SIG-M5 treated with dmso at 0.1 percent for 504 hours (cell line): Measurements from ENCODE around the gene CNOT8.

Experiments
- DNase-seq: peaks from one replicate; lab custom pipeline; 2025; ENCODE audit not compliant: unreplicated experiment; lab: John Stamatoyannopoulos, UW

Gene CNOT8

DNA sequence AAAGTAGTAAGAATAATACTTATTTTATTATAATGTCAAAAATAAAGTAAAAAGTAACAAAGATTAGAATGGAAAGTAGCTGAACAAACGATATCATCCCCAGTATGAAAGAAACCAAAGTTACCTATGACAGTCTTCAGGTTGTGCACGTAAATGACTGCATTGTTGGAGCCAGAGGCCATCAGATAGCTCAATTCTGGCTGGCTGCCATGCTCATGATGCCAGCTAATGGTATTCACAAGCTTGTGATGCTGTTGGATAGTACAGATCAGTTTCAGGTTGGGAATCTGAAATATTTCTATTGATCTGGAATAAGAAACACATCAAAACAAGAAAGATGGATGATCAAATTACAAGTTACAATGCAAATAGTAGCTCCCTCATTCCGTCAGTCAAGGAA lies 58.4 kb downstream of the CNOT8 start:
- no peak for DNase-seq

DNA sequence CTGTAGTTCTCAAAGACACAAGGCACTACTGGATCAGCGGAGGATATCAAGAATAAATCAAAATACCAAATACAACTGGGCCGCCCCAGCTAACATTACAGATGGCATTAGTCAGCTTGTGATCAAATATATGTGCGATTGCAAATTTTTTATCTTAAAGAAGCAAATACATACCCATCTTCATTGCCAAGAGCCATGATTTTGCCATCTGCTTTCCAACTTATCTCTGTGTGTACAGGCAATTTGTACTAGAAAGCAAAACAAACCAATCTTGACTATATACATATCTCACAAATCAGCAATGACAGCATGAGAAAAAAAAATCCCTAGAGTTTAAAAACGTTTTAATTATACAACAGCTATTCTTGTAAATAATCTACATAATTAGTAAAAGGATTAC lies 59.3 kb downstream of the CNOT8 start:
- no peak for DNase-seq

DNA sequence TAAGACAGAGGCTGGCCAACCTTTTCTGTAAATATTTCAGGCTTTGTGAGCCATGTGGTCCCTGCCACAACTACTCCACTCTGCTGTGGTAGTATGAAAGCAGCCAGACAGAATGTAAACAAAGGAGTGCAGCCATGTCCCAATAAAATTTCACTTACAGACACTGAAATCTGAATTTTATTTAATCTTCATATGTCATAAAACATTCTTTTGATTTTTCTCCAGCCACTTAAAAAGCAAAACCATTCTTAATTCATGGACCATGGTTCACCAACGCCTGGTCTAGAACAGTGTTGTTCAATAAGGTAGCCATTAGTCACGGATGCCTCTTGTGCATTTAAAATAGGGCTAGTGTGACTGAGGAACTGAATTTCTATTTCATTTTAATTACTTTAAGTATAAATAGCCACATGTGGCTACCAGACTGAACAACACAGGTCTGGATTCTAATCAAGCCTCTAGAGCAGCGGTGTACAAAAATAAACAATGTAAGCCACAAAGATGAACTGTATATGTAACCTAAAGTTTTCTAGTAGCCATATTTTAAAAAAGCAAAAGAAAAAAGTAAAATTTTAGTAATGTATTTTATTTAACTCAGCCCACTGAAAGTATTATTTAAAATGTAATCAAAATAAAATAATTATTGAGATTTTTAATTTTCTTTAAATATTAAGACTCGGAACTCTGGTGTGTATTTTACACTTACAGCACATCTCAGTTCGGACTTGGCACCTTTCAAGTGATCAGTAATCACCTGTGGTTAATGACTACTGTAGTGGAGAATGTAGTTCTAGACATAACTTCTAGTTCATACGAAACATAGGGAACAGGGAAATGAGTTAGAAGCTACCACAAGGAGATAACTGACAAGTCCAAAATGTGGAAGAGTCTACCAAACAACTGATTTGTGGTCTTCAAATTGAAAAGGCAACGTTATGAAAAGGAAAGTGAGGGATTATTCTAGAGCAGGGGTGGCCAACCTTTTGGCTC lies 65.3 kb downstream of the CNOT8 start:
- no peak for DNase-seq
